DOHH2 (cell line): Measurements from ENCODE around the gene XYLT2.
A peak's percentile ranks its signal among the peaks of the same experiment; 100 is the strongest.

Experiments used
- H3F3A ChIP-seq: fragments of 200-600 bp; sonication (generic), shearing (Covaris generic); 2 replicates; pipeline ENCODE4 v1.6.0; 2016; ENCODE audit warnings: antibody characterized with exemption, mild to moderate bottlenecking; ENCODE audit not compliant: control insufficient read depth, insufficient read depth
- H3K27ac ChIP-seq: fragments of 200-600 bp; sonication (generic); 2 replicates; pipeline ENCODE4 v1.5.1; 2014; ENCODE audit warnings: low read depth, mild to moderate bottlenecking, low read length, moderate library complexity
- H3K27me3 ChIP-seq: fragments of 200-600 bp; sonication (generic); 2 replicates; pipeline ENCODE4 v1.6.1; 2014; ENCODE audit warnings: mild to moderate bottlenecking, low read length, mixed read lengths; ENCODE audit not compliant: control insufficient read depth
- H3K36me3 ChIP-seq: fragments of 200-600 bp; sonication (generic); 2 replicates; pipeline ENCODE4 v1.6.1; 2014; ENCODE audit warnings: mild to moderate bottlenecking, low read length, moderate library complexity, mixed read lengths; ENCODE audit not compliant: control insufficient read depth
- H3K4me1 ChIP-seq: fragments of 200-600 bp; sonication (generic); 2 replicates; pipeline ENCODE4 v1.6.1; 2014; ENCODE audit warnings: mild to moderate bottlenecking, low read length, mixed read lengths; ENCODE audit not compliant: control insufficient read depth
- H3K4me2 ChIP-seq: fragments of 200-600 bp; sonication (generic); 2 replicates; pipeline ENCODE4 v1.6.0; 2014; ENCODE audit warnings: mild to moderate bottlenecking, low read length, moderate library complexity
- H3K4me3 ChIP-seq: fragments of 200-600 bp; sonication (generic); 2 replicates; pipeline ENCODE4 v1.5.1; 2014; ENCODE audit warnings: mild to moderate bottlenecking, low read length, mixed read lengths
- H3K79me2 ChIP-seq: fragments of 200-600 bp; sonication (generic); 2 replicates; pipeline ENCODE4 v1.6.1; 2014; ENCODE audit warnings: mild to moderate bottlenecking, low read length, mixed read lengths; ENCODE audit not compliant: control insufficient read depth
- H3K9me2 ChIP-seq: fragments of 200-600 bp; sonication (generic); replicated peaks from 2 replicates; pipeline ENCODE4 v1.6.1; 2014; ENCODE audit warnings: mild to moderate bottlenecking, low read length, mixed read lengths; ENCODE audit not compliant: control insufficient read depth
- H3K9me3 ChIP-seq: fragments of 200-600 bp; sonication (generic); 2 replicates; pipeline ENCODE4 v1.6.1; 2014; ENCODE audit warnings: antibody characterized with exemption, low read length, mixed read lengths; ENCODE audit not compliant: control insufficient read depth, insufficient read depth
- H4K20me1 ChIP-seq: fragments of 200-600 bp; sonication (generic); 2 replicates; pipeline ENCODE4 v1.6.0; 2014; ENCODE audit warnings: low read depth, mild to moderate bottlenecking, antibody characterized with exemption, low read length, moderate library complexity; ENCODE audit not compliant: control insufficient read depth, insufficient read depth
- CTCF ChIP-seq: fragments of 200-600 bp; sonication (generic); IDR thresholded peaks from one replicate; pipeline ENCODE4 v1.5.1; 2014; ENCODE audit warnings: antibody characterized with exemption, mild to moderate bottlenecking, low read depth, low read length; ENCODE audit not compliant: poor library complexity, severe bottlenecking
- EZH2phosphoT487 ChIP-seq: fragments of 200-600 bp; sonication (generic); IDR thresholded peaks from 2 replicates; pipeline ENCODE4 v1.6.1; 2017; ENCODE audit warnings: borderline replicate concordance, mild to moderate bottlenecking, antibody characterized with exemption, low read length, moderate library complexity, mixed read lengths

XYLT2 gene

GRCh38 chr17:50373705-50374104 is 27.8 kb downstream of the XYLT2 start:
- H4K20me1 ChIP-seq = no peaks in the 10 kb centered on the region
- H3K27ac ChIP-seq = peak overlapping the region; percentile 83
- H3K9me3 ChIP-seq = no peaks in the 10 kb centered on the region
- H3K4me3 ChIP-seq = peak overlapping the region; percentile 95
- H3F3A ChIP-seq = no peaks in the 10 kb centered on the region
- H3K79me2 ChIP-seq = peaks cover 36% of the 10 kb centered on the region
- TF ChIP-seq CTCF (no peak), EZH2phosphoT487 (no peak)
- H3K4me1 ChIP-seq = peaks cover 21% of the 10 kb centered on the region
- no peaks in the 10 kb centered on the region for H3K27me3 ChIP-seq
- H3K4me2 ChIP-seq = peak overlapping the region; percentile 95
- H3K9me2 ChIP-seq = no peaks in the 10 kb centered on the region
- H3K36me3 ChIP-seq = peaks cover 69% of the 10 kb centered on the region

- peaks cover 21% of the 10 kb centered on the region for H3K4me1 ChIP-seq
- H3K27me3 ChIP-seq = no peaks in the 10 kb centered on the region
- H3K36me3 ChIP-seq = peaks cover 69% of the 10 kb centered on the region
- TF ChIP-seq CTCF (no peak), EZH2phosphoT487 (no peak)
- no peaks in the 10 kb centered on the region for H3K9me3 ChIP-seq
- H3F3A ChIP-seq = no peaks in the 10 kb centered on the region
- peaks cover 28% of the 10 kb centered on the region for H3K79me2 ChIP-seq
- H3K4me2 ChIP-seq = no peak overlapping the region
- H4K20me1 ChIP-seq = no peaks in the 10 kb centered on the region
- no peaks in the 10 kb centered on the region for H3K9me2 ChIP-seq
- H3K27ac ChIP-seq = no peak overlapping the region
- no peak overlapping the region for H3K4me3 ChIP-seq
Measured at GRCh38 chr17:50375858-50376538, 30.1 kb downstream of the XYLT2 start.

GRCh38 chr17:50379351-50380132 is 33.6 kb downstream of the XYLT2 start:
- Histone ChIP-seq H3K27me3 (no peaks in the 10 kb centered on the region), H3K4me1 (no peaks in the 10 kb centered on the region), H3K4me2 (no peak overlapping the region), H3K79me2 (no peaks in the 10 kb centered on the region), H3K9me2 (no peaks in the 10 kb centered on the region), H4K20me1 (no peaks in the 10 kb centered on the region), H3K27ac (no peak overlapping the region), H3K36me3 (peaks cover 86% of the 10 kb centered on the region), H3K9me3 (no peaks in the 10 kb centered on the region), H3K4me3 (no peak overlapping the region), H3F3A (no peaks in the 10 kb centered on the region)
- TF ChIP-seq EZH2phosphoT487 (no peak), CTCF (no peak)
